NCI-H345 treated with DMSO at 0.1 percent for 48 hours (cell line): ENCODE data around the gene TMA7.

Experiments
- DNase-seq: peaks from one replicate; lab custom pipeline; 2025; ENCODE audit not compliant: unreplicated experiment; lab: John Stamatoyannopoulos, UW

TMA7 gene

GRCh38 chr3:48408823-48409281 is 31.2 kb upstream of the TMA7 start:
- DNase-seq = no peak

- DNase-seq = no peak
Measured at GRCh38 chr3:48409291-48410201, 30.5 kb upstream of the TMA7 start.

DNA sequence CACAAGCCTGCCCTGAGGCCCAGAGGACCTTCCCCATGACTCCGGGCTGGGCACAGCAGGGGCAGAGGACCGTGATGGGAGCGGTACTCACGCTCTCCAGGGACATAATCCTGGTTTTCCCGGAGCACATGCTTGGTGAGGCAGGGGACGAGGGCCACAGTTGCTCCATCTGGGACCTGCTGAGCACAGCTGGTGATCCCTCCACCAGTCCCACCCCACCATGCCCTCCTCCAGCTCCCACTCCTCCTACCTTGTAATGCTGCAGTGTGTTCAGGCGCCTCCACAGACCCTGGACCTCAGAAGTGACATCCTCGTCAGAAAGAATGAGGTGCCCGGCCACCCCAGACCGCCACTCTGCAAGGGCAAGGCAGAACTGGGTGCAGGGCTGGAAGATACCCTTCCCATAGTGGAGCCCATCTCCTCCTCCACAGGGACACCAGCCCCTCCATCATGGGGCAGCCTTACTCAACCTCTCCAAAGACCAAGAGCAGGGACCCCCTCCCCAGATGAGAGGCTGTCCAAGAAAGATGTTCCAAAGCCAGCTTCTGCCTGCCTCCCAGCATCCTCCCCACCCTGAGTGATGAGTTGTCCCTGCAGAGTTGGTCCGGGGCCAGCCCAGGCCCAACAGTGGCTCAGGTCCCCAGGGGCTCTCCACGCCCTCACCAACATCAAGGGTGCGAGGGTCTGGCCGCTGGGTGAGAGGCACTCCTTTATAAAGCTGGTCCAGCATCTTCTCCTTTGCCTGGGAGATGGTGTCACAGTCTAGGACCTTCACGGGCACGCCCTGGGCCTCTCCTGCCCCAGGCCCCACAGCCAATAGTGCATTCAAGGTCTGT is 29.6 kb upstream of the TMA7 start:
- no peak for DNase-seq

DNA sequence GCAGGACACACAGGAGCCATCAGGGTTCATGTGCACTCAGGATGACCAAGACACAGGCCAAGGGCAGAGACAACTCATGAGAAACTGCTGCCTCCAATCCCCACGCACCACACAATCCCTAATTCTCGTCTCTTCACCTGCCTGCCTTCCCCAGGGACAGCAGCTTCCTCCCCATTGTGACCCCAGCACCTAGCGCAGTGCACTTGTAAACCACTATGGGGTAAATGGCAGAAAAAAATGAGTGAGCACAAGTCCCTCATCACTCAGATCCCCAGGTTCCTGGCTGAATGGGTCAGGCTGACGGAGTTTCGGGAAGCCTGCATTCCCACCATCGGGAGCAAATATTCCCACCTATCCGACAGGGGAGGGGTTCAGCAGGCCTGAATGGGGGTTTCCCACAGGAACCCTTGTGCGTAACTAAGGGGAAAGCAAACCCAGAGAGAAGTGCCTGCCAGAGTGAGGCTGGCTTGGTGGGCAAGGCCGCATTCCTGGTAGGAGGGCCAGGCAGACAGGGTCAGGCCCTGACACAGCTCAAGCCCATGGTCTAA is 28.9 kb upstream of the TMA7 start:
- no peak for DNase-seq

DNA sequence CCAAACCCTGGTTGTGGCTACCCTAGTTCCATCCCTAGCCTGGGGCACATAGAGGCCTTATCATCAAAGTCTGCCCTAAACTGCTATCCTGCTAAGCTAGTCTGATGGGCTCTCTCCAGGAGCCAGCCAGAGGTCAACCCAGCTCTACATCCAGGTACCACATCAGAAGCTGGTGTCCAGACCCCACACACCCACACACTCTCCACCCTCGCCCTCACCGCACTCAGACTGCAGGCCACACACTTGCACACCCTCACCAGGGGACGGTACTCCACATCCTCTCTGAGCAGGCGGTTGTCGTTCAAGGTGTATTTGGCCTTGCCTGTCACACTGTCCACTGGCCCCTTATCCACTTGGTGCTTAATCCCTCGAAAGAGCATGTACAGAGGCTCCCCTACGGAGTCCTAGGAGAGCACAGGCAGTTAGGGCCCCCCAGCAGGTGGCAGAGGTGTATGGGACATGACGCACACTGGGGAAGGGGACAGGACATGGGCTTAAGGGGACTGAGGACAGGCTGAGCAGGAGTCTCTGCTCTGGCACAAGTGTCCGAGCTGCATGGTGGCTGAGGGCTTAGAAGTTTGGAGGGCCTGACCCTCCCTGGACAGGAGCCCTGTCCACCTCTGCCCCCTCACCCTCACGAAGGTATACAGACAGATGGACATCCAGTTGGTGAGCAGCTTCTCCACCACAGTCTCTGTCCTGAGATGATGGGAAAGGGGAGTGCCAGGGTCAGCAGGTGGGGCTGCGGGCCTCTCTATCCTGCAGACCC is 28.3 kb upstream of the TMA7 start:
- DNase-seq = no peak

GRCh38 chr3:48412375-48413001 is 27.6 kb upstream of the TMA7 start:
- DNase-seq = no peak

GRCh38 chr3:48413086-48413485 is 27.0 kb upstream of the TMA7 start:
- DNase-seq = no peak

DNA sequence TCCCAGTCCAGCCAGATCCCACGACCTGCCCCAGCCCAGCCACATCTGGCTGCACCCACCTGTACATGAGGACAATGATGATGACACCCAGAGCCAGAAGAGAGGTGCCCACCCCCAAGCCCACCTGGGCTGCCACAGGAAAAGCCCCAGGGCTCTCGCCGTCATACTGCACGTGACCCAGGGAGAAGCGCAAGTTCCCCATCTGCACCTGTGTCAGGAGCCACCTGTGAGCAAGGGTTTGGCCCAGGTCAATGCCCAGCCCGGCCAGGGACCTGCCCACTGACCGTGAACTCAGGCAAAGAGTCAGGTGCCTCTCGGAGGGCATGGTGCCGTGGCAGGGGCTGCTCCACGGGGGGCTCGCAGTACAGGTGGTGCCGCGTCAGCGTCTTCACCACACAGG is 26.4 kb upstream of the TMA7 start:
- DNase-seq = no peak

GRCh38 chr3:48414376-48415250 is 25.4 kb upstream of the TMA7 start:
- DNase-seq = no peak

GRCh38 chr3:48415251-48415953 is 24.7 kb upstream of the TMA7 start:
- DNase-seq = no peak

DNA sequence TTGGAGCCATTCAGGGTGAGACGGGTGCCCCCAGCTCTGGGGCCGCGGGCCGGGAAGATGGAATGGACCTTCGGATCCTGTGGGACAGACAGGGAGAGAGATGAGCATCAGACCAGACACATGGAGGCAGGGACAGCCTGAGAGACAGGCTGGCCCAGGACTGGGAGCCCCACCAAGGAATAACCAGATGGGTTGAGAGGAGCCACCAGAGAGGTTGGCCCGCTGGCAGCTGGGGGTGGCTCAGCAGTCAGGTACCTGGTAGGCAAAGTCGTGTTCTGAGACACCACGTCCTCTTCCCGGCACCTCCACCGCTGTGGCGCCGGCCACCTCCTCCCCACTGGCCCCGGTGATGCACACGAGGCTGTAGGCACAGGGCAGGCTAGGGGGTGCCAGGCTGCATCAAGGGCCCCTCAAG is 24.0 kb upstream of the TMA7 start:
- no peak for DNase-seq

- no peak for DNase-seq
Measured at GRCh38 chr3:48416546-48416945, 23.5 kb upstream of the TMA7 start.

DNA sequence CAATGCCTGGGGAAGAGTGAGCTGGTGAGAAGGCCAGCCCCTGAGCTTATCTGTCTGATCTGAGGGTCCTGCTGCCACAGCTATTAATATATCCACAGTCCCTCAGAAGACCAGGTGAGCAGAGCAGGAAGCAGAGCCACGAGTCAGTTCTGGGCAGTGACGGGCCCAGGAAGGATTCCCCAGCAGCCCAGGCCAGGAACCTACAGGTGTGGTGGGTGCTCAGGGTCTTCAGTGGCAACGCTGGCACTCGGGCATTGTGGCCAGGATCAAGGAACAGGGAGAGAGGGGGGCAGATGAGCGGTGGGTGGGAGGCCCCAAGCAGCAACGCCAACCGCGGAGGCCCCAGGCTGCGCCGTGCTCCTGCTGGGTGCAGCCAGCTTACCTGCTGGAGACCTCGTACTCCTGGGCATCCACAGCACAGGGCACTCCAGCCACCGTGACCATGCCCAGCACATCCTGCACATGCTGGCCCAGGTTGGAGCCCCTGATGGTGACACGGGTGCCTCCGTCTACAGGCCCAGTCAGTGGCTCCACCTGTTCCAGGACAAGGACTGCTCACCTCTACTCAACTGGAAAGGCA is 22.4 kb upstream of the TMA7 start:
- no peak for DNase-seq

DNA sequence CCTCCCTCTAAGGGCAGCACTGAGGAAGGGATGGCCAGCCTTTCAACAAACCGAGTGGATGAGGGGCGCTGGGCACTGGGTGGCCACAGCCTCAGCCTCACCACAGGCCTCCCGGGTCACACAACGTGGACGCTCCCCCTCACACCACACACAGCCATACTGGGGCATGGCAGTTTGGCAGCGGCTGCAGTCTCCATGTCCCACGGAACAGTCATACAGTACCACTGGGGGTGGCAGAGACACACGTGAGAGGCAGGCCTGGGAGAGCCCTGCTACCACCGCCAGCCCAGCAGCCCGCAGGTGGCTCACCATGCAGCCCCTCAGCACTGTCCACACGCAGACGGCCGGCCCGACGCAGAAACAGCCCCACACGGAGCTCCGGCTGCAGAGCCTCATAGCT is 21.9 kb upstream of the TMA7 start:
- no peak for DNase-seq

DNA sequence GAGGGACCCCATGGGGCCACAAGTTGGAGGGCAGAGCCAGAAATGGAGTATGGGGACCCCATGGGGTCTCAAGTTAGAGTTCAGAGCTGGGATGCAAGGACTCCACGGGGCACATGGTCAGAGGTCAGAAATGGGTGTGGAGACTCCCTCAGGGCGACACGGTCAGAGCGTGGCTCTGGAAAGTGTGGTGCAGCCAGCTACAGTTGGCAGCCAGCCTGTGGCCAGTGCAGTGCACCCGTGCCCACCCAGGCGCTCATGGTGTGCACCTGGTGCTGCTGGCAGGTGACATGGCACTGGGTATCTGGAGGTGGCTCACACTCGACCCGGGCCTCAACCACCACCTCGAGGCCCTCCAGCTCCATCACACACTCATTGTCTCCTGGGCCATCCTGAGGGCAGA is 21.4 kb upstream of the TMA7 start:
- no peak for DNase-seq

DNA sequence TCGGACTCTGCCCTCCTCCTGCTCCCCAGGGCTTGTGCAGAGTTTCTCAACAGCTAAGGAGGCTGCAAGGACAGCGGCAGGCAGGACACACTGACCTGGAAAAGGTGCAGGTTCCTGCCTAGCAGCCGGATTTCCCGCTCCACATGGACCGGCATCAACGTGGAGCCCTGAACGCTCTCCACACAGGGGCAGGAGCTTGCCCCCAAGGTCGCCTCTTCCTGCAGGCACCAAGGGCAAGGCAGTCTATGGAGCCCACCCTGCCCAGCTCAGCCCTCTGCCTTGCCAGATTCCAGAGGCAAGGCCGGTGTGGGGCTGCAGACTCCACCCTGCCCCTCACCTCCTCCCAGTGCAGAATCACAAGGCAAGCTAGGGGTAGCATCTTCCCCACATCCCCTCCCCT is 20.9 kb upstream of the TMA7 start:
- DNase-seq = no peak

GRCh38 chr3:48419597-48419996 is 20.5 kb upstream of the TMA7 start:
- DNase-seq = no peak

DNA sequence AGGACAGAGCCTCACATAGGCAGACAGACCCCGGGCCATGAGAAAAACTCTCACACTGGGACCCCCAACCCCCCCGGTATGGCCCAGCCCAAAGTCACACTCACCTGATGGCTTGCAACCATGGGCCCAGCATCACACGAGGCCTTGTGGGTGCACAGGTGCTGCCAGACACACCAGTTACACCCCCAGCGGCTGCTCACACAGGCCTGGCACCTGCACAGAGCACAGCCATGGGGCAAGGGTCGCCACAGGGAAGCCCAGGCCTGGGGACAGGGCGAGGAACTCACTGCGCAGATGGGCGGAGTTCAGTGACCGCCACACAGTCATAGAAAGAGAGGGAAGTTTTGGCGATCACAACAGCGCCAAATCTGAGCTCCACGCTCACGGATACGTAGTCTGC is 19.5 kb upstream of the TMA7 start:
- DNase-seq = no peak

DNA sequence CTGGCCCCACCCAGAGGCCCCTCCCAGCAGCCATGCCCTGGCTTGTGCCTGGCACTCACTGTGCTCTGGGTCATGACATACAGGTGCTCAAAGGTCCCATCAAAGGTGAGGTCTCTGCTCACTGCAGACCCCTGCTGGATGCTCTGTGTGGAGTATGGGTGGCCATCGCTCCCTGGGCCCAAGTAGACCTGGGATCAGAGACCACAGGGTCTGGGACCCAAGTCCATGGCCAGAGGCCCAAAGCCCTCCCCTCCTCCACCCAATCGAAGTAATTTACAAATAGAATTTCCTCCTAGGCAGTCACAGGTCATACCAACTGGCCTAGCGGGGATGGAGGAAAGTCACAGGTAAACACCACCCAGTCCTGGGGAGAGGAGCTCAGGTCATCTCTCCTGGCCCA is 17.8 kb upstream of the TMA7 start:
- no peak for DNase-seq
